GM12878 (cell line): ENCODE results near the gene MEIOC. TPM values are rescaled to one million over a fixed set of nuclear protein-coding genes. Genes with fewer than 3 reads are reported as not detected.

ENCODE experiments used
- ATAC-seq: fragments of 200-7000 bp; cut with Tn5 transposase; 3 replicates; pipeline ENCODE4 v1.9.1; 2020; ENCODE audit warnings: mild to moderate bottlenecking, moderate library complexity
- BruUV-seq: library from RNA; stranded (reverse); fragments of 400-500 nt; replicated peaks from 2 replicates; lab custom pipeline; 2021; lab: Mats Ljungman, UMichigan
- CTCF ChIA-PET: fragments of 300-600 bp; sonication (Branson Sonifier 250); formaldehyde crosslinking; extraction: SDS; loops from one replicate; lab custom pipeline; 2021; ENCODE audit warnings: inconsistent platforms; lab: Yijun Ruan, JAX
- POLR2A ChIA-PET: fragments of 350-600 bp; formaldehyde crosslinking; extraction: SDS; loops from one replicate; lab custom pipeline; 2021; ENCODE audit warnings: inconsistent platforms; lab: Charles Lee
- RAD21 ChIA-PET: fragments of 300-600 bp; sonication (Branson Sonifier 250); formaldehyde crosslinking; loops from one replicate; lab custom pipeline; 2023; ENCODE audit warnings: antibody characterized with exemption; ENCODE audit not compliant: unreplicated experiment; lab: Charles Lee
- SMC1A ChIA-PET: fragments of 300-600 bp; sonication (Branson Sonifier 250); formaldehyde crosslinking; loops from one replicate; lab custom pipeline; 2023; ENCODE audit not compliant: unreplicated experiment, uncharacterized antibody; lab: Charles Lee
- DNase-seq: peaks from one replicate; pipeline ENCODE4 v3.0.0-alpha.2; 2011; ENCODE audit warnings: low read depth, low spot score
- FAIRE-seq: peaks from 3 replicates; lab custom pipeline; 2011; peaks lifted over from hg19 to GRCh38; lab: Jason Lieb, UNC
- H2AFZ ChIP-seq: 2 replicates; pipeline ENCODE4 v1.6.0; 2011; ENCODE audit warnings: low read depth, low read length, control low read depth; ENCODE audit not compliant: control insufficient read depth
- H3K27ac ChIP-seq: 2 replicates; pipeline ENCODE4 v1.5.1; 2011; ENCODE audit warnings: control low read depth; ENCODE audit not compliant: control insufficient read depth, insufficient read depth
- H3K27me3 ChIP-seq, 2 experiments: replicated peaks in 1 of 2; 2 replicates each; pipeline versions ENCODE4 v1.6.0 to v1.6.1; 2011; ENCODE audit warnings: low read length in 1 of 2; ENCODE audit not compliant: control insufficient read depth in 2 of 2, insufficient read depth in 2 of 2
- H3K36me3 ChIP-seq, 2 experiments: 2 replicates each; pipeline ENCODE4 v1.5.1; 2011; ENCODE audit warnings: low read length in 1 of 2; ENCODE audit not compliant: control insufficient read depth in 2 of 2, insufficient read depth in 2 of 2
- H3K4me1 ChIP-seq: 2 replicates; pipeline ENCODE4 v1.6.1; 2011; ENCODE audit warnings: mild to moderate bottlenecking, low read length, moderate library complexity, mixed read lengths; ENCODE audit not compliant: control insufficient read depth, insufficient read depth
- H3K4me2 ChIP-seq: 2 replicates; pipeline ENCODE4 v1.6.0; 2011; ENCODE audit warnings: control low read depth; ENCODE audit not compliant: control insufficient read depth, insufficient read depth
- H3K4me3 ChIP-seq: fragments of 200-600 bp; sonication (generic); 2 replicates; pipeline ENCODE4 v1.5.1; 2016
- H3K79me2 ChIP-seq: 2 replicates; pipeline ENCODE4 v1.6.0; 2011; ENCODE audit warnings: low read length; ENCODE audit not compliant: control insufficient read depth, insufficient read depth
- H3K9ac ChIP-seq: 2 replicates; pipeline ENCODE4 v1.8.0; 2011; ENCODE audit warnings: low read length, control low read depth, mixed read lengths; ENCODE audit not compliant: control insufficient read depth, insufficient read depth
- H3K9me3 ChIP-seq: replicated peaks from 3 replicates; pipeline ENCODE4 v1.5.1; 2011; ENCODE audit warnings: mild to moderate bottlenecking, low read length; ENCODE audit not compliant: control insufficient read depth, insufficient read depth
- H4K20me1 ChIP-seq: 2 replicates; pipeline ENCODE4 v1.6.0; 2011; ENCODE audit not compliant: control insufficient read depth, insufficient read depth
- BMI1 ChIP-seq: fragments of 450-650 bp; IDR thresholded peaks from 2 replicates; pipeline ENCODE4 v1.6.1; 2016; ENCODE audit warnings: mild to moderate bottlenecking, moderate library complexity, borderline replicate concordance
- CBX5 ChIP-seq: sonication (generic); IDR thresholded peaks from 2 replicates; pipeline ENCODE4 v1.6.1; 2016; ENCODE audit warnings: low read depth, moderate library complexity, mild to moderate bottlenecking, inconsistent platforms
- ESRRA ChIP-seq: IDR thresholded peaks from 2 replicates; pipeline ENCODE4 v1.6.1; 2012; ENCODE audit warnings: mild to moderate bottlenecking, low read length, improper control_type of control experiment
- HDAC6 ChIP-seq: fragments of 200-600 bp; sonication (generic); IDR thresholded peaks from one replicate; pipeline ENCODE4 v1.8.0; 2017; ENCODE audit warnings: antibody characterized with exemption; ENCODE audit not compliant: unreplicated experiment
- HDGF ChIP-seq: fragments of 450-650 bp; IDR thresholded peaks from 2 replicates; pipeline ENCODE4 v1.6.1; 2016; ENCODE audit warnings: antibody characterized with exemption
- MTA2 ChIP-seq: fragments of 450-650 bp; IDR thresholded peaks from 2 replicates; pipeline ENCODE4 v1.6.1; 2016; ENCODE audit warnings: low read depth, mild to moderate bottlenecking, moderate library complexity
- RELA ChIP-seq: fragments of 450-650 bp; IDR thresholded peaks from 2 replicates; pipeline ENCODE4 v1.8.0; 2014; ENCODE audit warnings: borderline replicate concordance; ENCODE audit not compliant: partially characterized antibody
- SMAD1 ChIP-seq: fragments of 450-650 bp; IDR thresholded peaks from 2 replicates; pipeline ENCODE4 v1.6.1; 2018; ENCODE audit warnings: mild to moderate bottlenecking, low read depth; ENCODE audit not compliant: partially characterized antibody
- SMAD5 ChIP-seq: IDR thresholded peaks from 2 replicates; pipeline ENCODE4 v1.6.1; 2016; ENCODE audit warnings: antibody characterized with exemption, low read depth
- SMC3 ChIP-seq: IDR thresholded peaks from 2 replicates; pipeline ENCODE4 v1.6.1; 2011; ENCODE audit warnings: low read length, improper control_type of control experiment, borderline replicate concordance
- SP1 ChIP-seq: IDR thresholded peaks from one replicate; pipeline ENCODE4 v1.6.1; 2011; ENCODE audit warnings: low read depth, low read length
- SRF ChIP-seq, 2 experiments: IDR thresholded peaks; 2 replicates each; pipeline ENCODE4 v1.6.1; 2011; ENCODE audit warnings: low read depth in 2 of 2, low read length in 2 of 2, mild to moderate bottlenecking in 1 of 2, moderate library complexity in 1 of 2
- SUPT20H ChIP-seq: IDR thresholded peaks from 2 replicates; pipeline ENCODE4 v1.6.1; 2011; ENCODE audit warnings: low read depth, mild to moderate bottlenecking, low read length, moderate library complexity, borderline replicate concordance; ENCODE audit not compliant: control insufficient read depth
- WGBS: methylation state at CpG from one replicate; pipeline ENCODE4 v1.1.6; 2016; ENCODE audit warnings: low lambda C conversion rate; ENCODE audit not compliant: insufficient replicate concordance, insufficient coverage; ENCODE audit errors: missing lambda C conversion rate; 5-methylcytosine and 5-hydroxymethylcytosine counted together
- in situ Hi-C: fragments of 300-500 bp; cut with MboI; formaldehyde crosslinking; loops from 9 replicates; pipeline ENCODE4 v1.14.3; 2018; ENCODE audit warnings: mixed read lengths
- intact Hi-C: fragments of 100-400 bp; cut with micrococcal nuclease; formaldehyde crosslinking; loops from one replicate; pipeline ENCODE4 v1.14.2; 2022; ENCODE audit not compliant: unreplicated experiment
- polyA plus RNA-seq, 11 experiments: library from polyadenylated mRNA; depleted of rRNA in 4 of 11; unstranded in 6 of 11; stranded (reverse) in 5 of 11; fragments of >200 nt; fragmentation: Nextera tagmentation in 4 of 11; fragmentation: Illumina TruSeq in 1 of 11; extraction: Ambion mirVana in 4 of 11; extraction: Trizol in 1 of 11; gene quantifications; 1 replicate in 1 of 11; 2 replicates in 10 of 11; pipeline versions ENCODE4 v1.2.1 to v1.2.3, GENCODE V29; 2011 to 2016; ENCODE audit warnings: inconsistent platforms in 2 of 11, missing spikeins in 2 of 11, low read depth in 1 of 11
- total RNA-seq, 4 experiments: library from RNA; depleted of rRNA in 3 of 4; stranded (reverse); fragments of >200 nt in 3 of 4; fragmentation: Illumina TruSeq in 1 of 4; extraction: Trizol in 1 of 4; gene quantifications; 2 replicates each; pipeline versions ENCODE4 v1.2.1 to v1.2.3, GENCODE V29; 2013 to 2021
- TF ChIP-seq, protein P1 (sequence below): fragments of 450-650 bp; IDR thresholded peaks from 2 replicates; pipeline ENCODE4 v1.6.1; 2018; ENCODE audit warnings: mild to moderate bottlenecking, low read depth, moderate library complexity; ENCODE audit not compliant: partially characterized antibody
- TF ChIP-seq, protein P2 (sequence below): fragments of 150-350 bp; IDR thresholded peaks from 2 replicates; pipeline ENCODE4 v1.6.1; 2016; ENCODE audit warnings: low read depth, low read length

The MEIOC gene
- total and polyA plus RNA-seq, 10 of the 15 experiments (the other 5 are each of a cell fraction or from before 2014, with no cell fraction given), result 0.01 to 0.48 (median 0.12) TPM; not detected in 4

DNA sequence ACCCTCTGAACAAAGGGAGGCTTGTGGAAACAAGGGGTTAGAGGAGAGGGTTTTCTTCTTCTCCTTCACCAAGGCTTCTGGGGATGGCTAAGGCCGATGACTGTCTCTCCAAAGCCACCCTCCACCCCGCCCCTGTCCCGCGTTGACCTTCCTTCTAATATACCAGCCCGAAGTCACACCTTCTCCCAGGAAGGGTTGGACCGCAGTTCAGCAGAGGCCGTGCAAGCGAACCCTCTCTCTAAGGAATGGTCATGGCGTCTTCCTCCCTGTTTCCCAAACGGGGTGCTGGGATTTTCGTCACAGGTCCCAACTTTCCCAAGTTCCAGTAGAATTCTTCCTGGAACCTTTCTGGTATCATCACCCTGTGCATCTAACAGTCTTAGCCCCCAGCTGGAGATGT is 49.6 kb upstream of the MEIOC start:
- WGBS, result 43% methylated on average over 10 of the region's 11 CpGs
- POLR2A ChIA-PET, result no interaction called here

More for the DNA sequence above, 49.6 kb upstream of the MEIOC start:
- in situ Hi-C loops (no loop called here), intact Hi-C loops (no loop called here)
- ATAC-seq (no peak), FAIRE-seq (no peak), DNase-seq (no peak)
- Histone ChIP-seq H3K27ac (no peak overlapping the region), H3K4me2 (no peak overlapping the region), H3K4me3 (no peak overlapping the region), H2AFZ (no peak overlapping the region), H3K4me1 (no peaks in the 10 kb centered on the region), H3K9me3 (no peaks in the 10 kb centered on the region), H3K27me3 (no peaks in the 10 kb centered on the region), H4K20me1 (no peaks in the 10 kb centered on the region), H3K79me2 (no peaks in the 10 kb centered on the region), H3K9ac (no peak overlapping the region), H3K36me3 (no peaks in the 10 kb centered on the region)
- no peak for TF ChIP-seq HDGF
- no peak for TF ChIP-seq SMC3
- TF ChIP-seq RELA, result no peak
- no peak for TF ChIP-seq SUPT20H
- TF ChIP-seq BMI1, result no peak
- no peak for TF ChIP-seq CBX5
- no peak for TF ChIP-seq MTA2
- TF ChIP-seq, protein P1, sequence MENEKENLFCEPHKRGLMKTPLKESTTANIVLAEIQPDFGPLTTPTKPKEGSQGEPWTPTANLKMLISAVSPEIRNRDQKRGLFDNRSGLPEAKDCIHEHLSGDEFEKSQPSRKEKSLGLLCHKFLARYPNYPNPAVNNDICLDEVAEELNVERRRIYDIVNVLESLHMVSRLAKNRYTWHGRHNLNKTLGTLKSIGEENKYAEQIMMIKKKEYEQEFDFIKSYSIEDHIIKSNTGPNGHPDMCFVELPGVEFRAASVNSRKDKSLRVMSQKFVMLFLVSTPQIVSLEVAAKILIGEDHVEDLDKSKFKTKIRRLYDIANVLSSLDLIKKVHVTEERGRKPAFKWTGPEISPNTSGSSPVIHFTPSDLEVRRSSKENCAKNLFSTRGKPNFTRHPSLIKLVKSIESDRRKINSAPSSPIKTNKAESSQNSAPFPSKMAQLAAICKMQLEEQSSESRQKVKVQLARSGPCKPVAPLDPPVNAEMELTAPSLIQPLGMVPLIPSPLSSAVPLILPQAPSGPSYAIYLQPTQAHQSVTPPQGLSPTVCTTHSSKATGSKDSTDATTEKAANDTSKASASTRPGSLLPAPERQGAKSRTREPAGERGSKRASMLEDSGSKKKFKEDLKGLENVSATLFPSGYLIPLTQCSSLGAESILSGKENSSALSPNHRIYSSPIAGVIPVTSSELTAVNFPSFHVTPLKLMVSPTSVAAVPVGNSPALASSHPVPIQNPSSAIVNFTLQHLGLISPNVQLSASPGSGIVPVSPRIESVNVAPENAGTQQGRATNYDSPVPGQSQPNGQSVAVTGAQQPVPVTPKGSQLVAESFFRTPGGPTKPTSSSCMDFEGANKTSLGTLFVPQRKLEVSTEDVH, result no peak
- no peak for TF ChIP-seq HDAC6
- no peak for TF ChIP-seq SMAD1
- no peak for TF ChIP-seq SP1
- no peak for TF ChIP-seq SRF (IDR thresholded peaks at IDR 0.05; ENCODE audit: low read depth in 2 of 2, low read length in 2 of 2)
- TF ChIP-seq, protein P2, sequence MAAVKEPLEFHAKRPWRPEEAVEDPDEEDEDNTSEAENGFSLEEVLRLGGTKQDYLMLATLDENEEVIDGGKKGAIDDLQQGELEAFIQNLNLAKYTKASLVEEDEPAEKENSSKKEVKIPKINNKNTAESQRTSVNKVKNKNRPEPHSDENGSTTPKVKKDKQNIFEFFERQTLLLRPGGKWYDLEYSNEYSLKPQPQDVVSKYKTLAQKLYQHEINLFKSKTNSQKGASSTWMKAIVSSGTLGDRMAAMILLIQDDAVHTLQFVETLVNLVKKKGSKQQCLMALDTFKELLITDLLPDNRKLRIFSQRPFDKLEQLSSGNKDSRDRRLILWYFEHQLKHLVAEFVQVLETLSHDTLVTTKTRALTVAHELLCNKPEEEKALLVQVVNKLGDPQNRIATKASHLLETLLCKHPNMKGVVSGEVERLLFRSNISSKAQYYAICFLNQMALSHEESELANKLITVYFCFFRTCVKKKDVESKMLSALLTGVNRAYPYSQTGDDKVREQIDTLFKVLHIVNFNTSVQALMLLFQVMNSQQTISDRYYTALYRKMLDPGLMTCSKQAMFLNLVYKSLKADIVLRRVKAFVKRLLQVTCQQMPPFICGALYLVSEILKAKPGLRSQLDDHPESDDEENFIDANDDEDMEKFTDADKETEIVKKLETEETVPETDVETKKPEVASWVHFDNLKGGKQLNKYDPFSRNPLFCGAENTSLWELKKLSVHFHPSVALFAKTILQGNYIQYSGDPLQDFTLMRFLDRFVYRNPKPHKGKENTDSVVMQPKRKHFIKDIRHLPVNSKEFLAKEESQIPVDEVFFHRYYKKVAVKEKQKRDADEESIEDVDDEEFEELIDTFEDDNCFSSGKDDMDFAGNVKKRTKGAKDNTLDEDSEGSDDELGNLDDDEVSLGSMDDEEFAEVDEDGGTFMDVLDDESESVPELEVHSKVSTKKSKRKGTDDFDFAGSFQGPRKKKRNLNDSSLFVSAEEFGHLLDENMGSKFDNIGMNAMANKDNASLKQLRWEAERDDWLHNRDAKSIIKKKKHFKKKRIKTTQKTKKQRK, result no peak
- no peak for TF ChIP-seq ESRRA
- no peak for TF ChIP-seq SMAD5
- BruUV-seq, result no TSS peak
- ChIA-PET RAD21 (no interaction called here), SMC1A (no interaction called here), CTCF (no interaction called here)
